Endothelial cell of umbilical vein (primary cell): ENCODE data around the gene THSD4. TPM values are rescaled to one million over a fixed set of nuclear protein-coding genes. Genes with fewer than 3 reads are reported as not detected.

Experiments
- BruUV-seq: library from RNA; stranded (reverse); fragments of 400-500 nt; replicated peaks from 2 replicates; lab custom pipeline; 2021; lab: Mats Ljungman, UMichigan
- CTCF ChIA-PET: fragments of 300-600, 350-600 bp; sonication (Branson Sonifier 250); formaldehyde crosslinking; loops from one replicate; lab custom pipeline; 2021; ENCODE audit warnings: antibody characterized with exemption, inconsistent platforms; lab: Charles Lee
- POLR2A ChIA-PET: fragments of 300-600, 350-600 bp; sonication (Branson Sonifier 250); formaldehyde crosslinking; loops from one replicate; lab custom pipeline; 2021; ENCODE audit warnings: antibody characterized with exemption, inconsistent platforms; lab: Charles Lee
- DNase-seq: peaks from one replicate; pipeline ENCODE4 v3.0.0-alpha.2; 2011; ENCODE audit warnings: low read depth, low spot score
- FAIRE-seq: peaks from 2 replicates; lab custom pipeline; 2011; peaks lifted over from hg19 to GRCh38; lab: Jason Lieb, UNC
- H2AFZ ChIP-seq: 2 replicates; pipeline ENCODE4 v1.6.0; 2012; ENCODE audit warnings: low read depth, low read length, control low read depth, inconsistent platforms
- H3K27ac ChIP-seq: 2 replicates; pipeline ENCODE4 v1.5.1; 2011; ENCODE audit warnings: low read depth, mild to moderate bottlenecking, control low read depth, low read length, moderate library complexity; ENCODE audit not compliant: insufficient read depth
- H3K27me3 ChIP-seq, 2 experiments: 2 replicates each; pipeline versions ENCODE4 v1.6.0 to v1.6.1; 2011; ENCODE audit warnings: low read length in 2 of 2, mixed read lengths in 1 of 2; ENCODE audit not compliant: control insufficient read depth in 2 of 2, insufficient read depth in 2 of 2
- H3K36me3 ChIP-seq, 2 experiments: 2 replicates in 1 of 2; 3 replicates in 1 of 2; pipeline ENCODE4 v1.5.1; 2011; ENCODE audit warnings: low read length in 2 of 2, mild to moderate bottlenecking in 1 of 2, moderate library complexity in 1 of 2; ENCODE audit not compliant: control insufficient read depth in 2 of 2, insufficient read depth in 2 of 2; ENCODE audit errors: extremely low read depth in 1 of 2
- H3K4me1 ChIP-seq: 3 replicates; pipeline ENCODE4 v1.5.1; 2011; ENCODE audit warnings: mild to moderate bottlenecking, low read length; ENCODE audit not compliant: control insufficient read depth, insufficient read depth; ENCODE audit errors: extremely low read depth
- H3K4me2 ChIP-seq: 2 replicates; pipeline ENCODE4 v1.6.1; 2011; ENCODE audit warnings: low read length, control low read depth, mixed read lengths; ENCODE audit not compliant: insufficient read depth
- H3K4me3 ChIP-seq, 3 experiments: fragments of 200-600 bp in 1 of 3; sonication (generic), shearing (Covaris generic) in 1 of 3; replicated peaks in 1 of 3; 2 replicates each; pipeline ENCODE4 v1.5.1; 2011 to 2016; ENCODE audit warnings: control low read depth in 3 of 3, low read length in 3 of 3, mild to moderate bottlenecking in 2 of 3, inconsistent platforms in 1 of 3, low read depth in 1 of 3, moderate library complexity in 1 of 3; ENCODE audit not compliant: insufficient read depth in 1 of 3
- H3K79me2 ChIP-seq: 2 replicates; pipeline ENCODE4 v1.6.0; 2012; ENCODE audit warnings: low read length, inconsistent platforms; ENCODE audit not compliant: control insufficient read depth, insufficient read depth
- H3K9ac ChIP-seq: replicated peaks from 2 replicates; pipeline ENCODE3; 2011; ENCODE audit warnings: low read length, control low read depth; ENCODE audit not compliant: insufficient read depth; ENCODE audit errors: extremely low read depth
- H3K9me1 ChIP-seq: replicated peaks from 3 replicates; pipeline ENCODE4 v1.6.0; 2011; ENCODE audit warnings: mild to moderate bottlenecking, low read length; ENCODE audit not compliant: control insufficient read depth, insufficient read depth; ENCODE audit errors: extremely low read depth
- H3K9me3 ChIP-seq: replicated peaks from 2 replicates; pipeline ENCODE4 v1.5.1; 2012; ENCODE audit warnings: low read length, inconsistent platforms; ENCODE audit not compliant: control insufficient read depth, insufficient read depth
- H4K20me1 ChIP-seq: replicated peaks from 2 replicates; pipeline ENCODE3; 2011; ENCODE audit warnings: mild to moderate bottlenecking, low read length; ENCODE audit not compliant: control insufficient read depth, insufficient read depth; ENCODE audit errors: extremely low read depth
- EZH2 ChIP-seq: IDR thresholded peaks from 2 replicates; pipeline ENCODE4 v1.6.1; 2012; ENCODE audit warnings: borderline replicate concordance, low read depth, mild to moderate bottlenecking, moderate library complexity, low read length, inconsistent platforms; ENCODE audit not compliant: severe bottlenecking
- FOS ChIP-seq: IDR thresholded peaks from 2 replicates; pipeline ENCODE4 v1.6.1; 2011; ENCODE audit warnings: mild to moderate bottlenecking, low read length, moderate library complexity, borderline replicate concordance; ENCODE audit not compliant: insufficient read depth
- GATA2 ChIP-seq: IDR thresholded peaks from 2 replicates; pipeline ENCODE4 v1.7.0; 2011; ENCODE audit warnings: low read depth, mild to moderate bottlenecking, moderate library complexity, mixed read lengths, low read length; ENCODE audit not compliant: insufficient read length, insufficient read depth
- JUN ChIP-seq: IDR thresholded peaks from 2 replicates; pipeline ENCODE4 v1.6.1; 2011; ENCODE audit warnings: borderline replicate concordance, low read depth; ENCODE audit not compliant: insufficient read length, insufficient read depth
- MYC ChIP-seq: IDR thresholded peaks from one replicate; pipeline ENCODE4 v1.6.1; 2011; ENCODE audit warnings: mild to moderate bottlenecking, low read depth, low read length
- POLR2A ChIP-seq: IDR thresholded peaks from 2 replicates; pipeline ENCODE4 v1.6.1; 2012; ENCODE audit warnings: low read depth, mild to moderate bottlenecking, control low read depth, low read length
- POLR2AphosphoS5 ChIP-seq: IDR thresholded peaks from 2 replicates; pipeline ENCODE4 v1.6.1; 2012; ENCODE audit warnings: low read depth, mild to moderate bottlenecking, control low read depth, low read length, moderate library complexity; ENCODE audit not compliant: insufficient read depth
- dilution Hi-C: fragments of 300-500 bp; cut with MboI; formaldehyde crosslinking; loops from one replicate; pipeline ENCODE4 v1.15.0; 2019; ENCODE audit warnings: low sequenced_read_pairs; ENCODE audit not compliant: extremely low pct_ligation_motif_present
- intact Hi-C: fragments of 100-400 bp; cut with micrococcal nuclease; formaldehyde crosslinking; loops from one replicate; pipeline ENCODE4 v1.10.0; 2022
- polyA plus RNA-seq, 4 experiments: library from polyadenylated mRNA; depleted of rRNA in 3 of 4; stranded (reverse) in 3 of 4; unstranded in 1 of 4; fragments of >200 nt; gene quantifications; 2 replicates each; pipeline versions ENCODE4 v1.2.1 to v1.2.3, GENCODE V29; 2011 to 2012; ENCODE audit warnings: missing spikeins in 1 of 4
- total RNA-seq: library from RNA; stranded (reverse); gene quantifications from 2 replicates; pipeline ENCODE4 v1.2.3, GENCODE V29; 2021
- TF ChIP-seq, protein P1 (sequence below): IDR thresholded peaks from 2 replicates; pipeline ENCODE4 v1.6.1; 2011; ENCODE audit not compliant: insufficient read depth, insufficient read length
- TF ChIP-seq, protein P2 (sequence below), 2 donors: IDR thresholded peaks; 1 replicate in 1 of 2; 2 replicates in 1 of 2; pipeline ENCODE4 v1.5.1; 2011; ENCODE audit warnings: low read length in 2 of 2, mild to moderate bottlenecking in 2 of 2, moderate library complexity in 2 of 2, control low read depth in 1 of 2, inconsistent platforms in 1 of 2, low read depth in 1 of 2; ENCODE audit not compliant: insufficient read depth in 1 of 2; ENCODE audit errors: extremely low read depth in 1 of 2

Gene THSD4
- total and polyA plus RNA-seq, 2 donors (not counting 3 experiments of a cell fraction or from before 2014, with no cell fraction given), result 9.9 to 25.4 TPM

DNA sequence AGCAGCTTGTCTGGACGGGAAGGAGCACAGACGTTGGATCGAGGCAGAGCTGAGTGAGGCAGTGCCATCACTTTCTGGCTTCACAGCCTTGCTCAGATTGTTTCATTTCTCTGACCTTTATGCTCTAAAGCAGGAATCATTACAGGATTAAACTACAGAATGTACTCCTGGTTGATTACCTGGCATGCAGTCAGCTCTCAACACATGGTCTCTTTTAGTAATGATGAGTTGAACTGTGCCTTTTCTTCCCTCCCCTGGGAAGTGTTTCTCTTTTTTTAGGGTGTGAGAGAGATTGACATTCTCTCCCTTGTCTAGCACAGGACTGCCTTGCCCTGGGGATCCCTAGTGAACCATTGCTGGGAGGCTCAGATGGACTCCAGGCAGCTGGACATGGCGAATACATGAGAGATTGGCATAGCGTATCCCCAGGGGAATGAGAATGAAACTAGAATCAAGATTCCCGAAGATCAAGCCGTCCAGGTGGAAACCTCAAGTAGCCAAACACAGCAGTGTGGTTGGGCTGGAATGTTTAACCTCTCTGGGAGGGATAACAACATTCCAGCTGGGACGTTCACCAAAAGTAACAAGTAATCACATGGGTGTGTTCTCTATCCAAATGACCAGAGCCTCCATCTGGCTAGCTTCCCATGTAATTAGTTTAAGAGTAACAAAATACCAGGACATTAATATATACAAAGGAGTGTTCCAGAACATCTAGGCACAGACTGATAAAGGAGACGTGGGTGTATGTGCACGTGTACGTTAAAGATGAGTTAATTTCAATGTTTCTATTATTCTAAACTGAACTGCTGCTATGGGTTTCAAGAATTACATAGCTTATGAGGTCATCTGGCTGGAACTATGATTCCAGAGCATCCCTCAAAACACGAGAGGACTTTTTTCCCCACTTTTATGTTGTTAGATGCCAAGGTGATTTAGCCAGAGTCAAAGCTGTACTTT, 576.5 kb downstream of the THSD4 start:
- H3K27me3 ChIP-seq, result peaks cover 0 to 12% of the 10 kb centered on the region in 2 experiments
- no peak overlapping the region for H3K4me3 ChIP-seq
- H3K9me3 ChIP-seq, result no peaks in the 10 kb centered on the region
- no peaks in the 10 kb centered on the region for H3K9me1 ChIP-seq
- H3K36me3 ChIP-seq, result no peaks in the 10 kb centered on the region
- H2AFZ ChIP-seq, result no peak overlapping the region
- H4K20me1 ChIP-seq, result no peaks in the 10 kb centered on the region
- dilution Hi-C loops, result no loop called here
- TF ChIP-seq EZH2 (no peak), POLR2A (no peak), GATA2 (no peak), JUN (no peak), FOS (no peak), MYC (no peak), POLR2AphosphoS5 (no peak)
- TF ChIP-seq, protein P1, sequence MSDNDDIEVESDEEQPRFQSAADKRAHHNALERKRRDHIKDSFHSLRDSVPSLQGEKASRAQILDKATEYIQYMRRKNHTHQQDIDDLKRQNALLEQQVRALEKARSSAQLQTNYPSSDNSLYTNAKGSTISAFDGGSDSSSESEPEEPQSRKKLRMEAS, result no peak
- TF ChIP-seq, protein P2, sequence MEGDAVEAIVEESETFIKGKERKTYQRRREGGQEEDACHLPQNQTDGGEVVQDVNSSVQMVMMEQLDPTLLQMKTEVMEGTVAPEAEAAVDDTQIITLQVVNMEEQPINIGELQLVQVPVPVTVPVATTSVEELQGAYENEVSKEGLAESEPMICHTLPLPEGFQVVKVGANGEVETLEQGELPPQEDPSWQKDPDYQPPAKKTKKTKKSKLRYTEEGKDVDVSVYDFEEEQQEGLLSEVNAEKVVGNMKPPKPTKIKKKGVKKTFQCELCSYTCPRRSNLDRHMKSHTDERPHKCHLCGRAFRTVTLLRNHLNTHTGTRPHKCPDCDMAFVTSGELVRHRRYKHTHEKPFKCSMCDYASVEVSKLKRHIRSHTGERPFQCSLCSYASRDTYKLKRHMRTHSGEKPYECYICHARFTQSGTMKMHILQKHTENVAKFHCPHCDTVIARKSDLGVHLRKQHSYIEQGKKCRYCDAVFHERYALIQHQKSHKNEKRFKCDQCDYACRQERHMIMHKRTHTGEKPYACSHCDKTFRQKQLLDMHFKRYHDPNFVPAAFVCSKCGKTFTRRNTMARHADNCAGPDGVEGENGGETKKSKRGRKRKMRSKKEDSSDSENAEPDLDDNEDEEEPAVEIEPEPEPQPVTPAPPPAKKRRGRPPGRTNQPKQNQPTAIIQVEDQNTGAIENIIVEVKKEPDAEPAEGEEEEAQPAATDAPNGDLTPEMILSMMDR (IDR thresholded peaks at IDR 0.05; ENCODE audit: extremely low read depth in 1 of 2, insufficient read depth in 1 of 2, low read depth in 1 of 2, low read length in 2 of 2), result no peak
- ChIA-PET POLR2A (no interaction called here), CTCF (interaction anchor here (0.7 to 1.6 kb wide), 3 partner anchors 9 to 15 kb away, joined by 3 to 8 read pairs (median 6); no protein-coding TSS in a partner anchor)
- no TSS peak for BruUV-seq
- intact Hi-C loops, result no loop called here
- no peak overlapping the region for H3K9ac ChIP-seq
- H3K79me2 ChIP-seq, result no peaks in the 10 kb centered on the region
- DNase-seq, result no peak
- H3K4me1 ChIP-seq, result no peaks in the 10 kb centered on the region
- H3K4me2 ChIP-seq, result no peak overlapping the region
- FAIRE-seq, result no peak
- no peak overlapping the region for H3K27ac ChIP-seq
